Muscle layer of duodenum (tissue), 2 donors: Measurements from ENCODE around the gene COX7B2.

ENCODE experiments used
- H3K27ac ChIP-seq: one replicate; pipeline ENCODE4 v1.7.0; 2013; ENCODE audit warnings: mild to moderate bottlenecking, low read length
- H3K27me3 ChIP-seq: one replicate; pipeline ENCODE4 v1.7.0; 2013; ENCODE audit warnings: low read depth, mild to moderate bottlenecking, control low read depth, low read length
- H3K36me3 ChIP-seq, 2 donors: one replicate each; pipeline ENCODE4 v1.7.0; 2013; ENCODE audit warnings: low read length in 2 of 2, control low read depth in 1 of 2, mild to moderate bottlenecking in 1 of 2; ENCODE audit not compliant: insufficient read depth in 2 of 2, control insufficient read depth in 1 of 2
- H3K4me1 ChIP-seq, 2 donors: one replicate each; pipeline ENCODE4 v1.7.0; 2013; ENCODE audit warnings: low read length in 2 of 2, mild to moderate bottlenecking in 2 of 2, control low read depth in 1 of 2, moderate library complexity in 1 of 2; ENCODE audit not compliant: insufficient read depth in 2 of 2, control insufficient read depth in 1 of 2
- H3K4me3 ChIP-seq, 2 donors: one replicate each; pipeline ENCODE4 v1.7.0; 2013; ENCODE audit warnings: low read length in 2 of 2, low read depth in 1 of 2, mild to moderate bottlenecking in 1 of 2
- H3K9me3 ChIP-seq, 2 donors: one replicate each; pipeline ENCODE4 v1.7.0; 2013; ENCODE audit warnings: low read length in 2 of 2, control low read depth in 1 of 2, mild to moderate bottlenecking in 1 of 2; ENCODE audit not compliant: control insufficient read depth in 1 of 2
- donor health status: healthy.

COX7B2 gene

GRCh38 chr4:46937493-46937892 is 28.4 kb upstream of the COX7B2 start:
- Histone ChIP-seq H3K4me1 (no peaks in the 10 kb centered on the region), H3K4me3 (no peak overlapping the region), H3K27me3 (no peaks in the 10 kb centered on the region), H3K36me3 (no peaks in the 10 kb centered on the region), H3K9me3 (no peaks in the 10 kb centered on the region), H3K27ac (no peak overlapping the region)

GRCh38 chr4:46934726-46935125 is 25.7 kb upstream of the COX7B2 start:
- H3K36me3 ChIP-seq, result no peaks in the 10 kb centered on the region
- no peaks in the 10 kb centered on the region for H3K4me1 ChIP-seq
- no peaks in the 10 kb centered on the region for H3K27me3 ChIP-seq
- H3K27ac ChIP-seq, result no peak overlapping the region
- no peaks in the 10 kb centered on the region for H3K9me3 ChIP-seq
- no peak overlapping the region for H3K4me3 ChIP-seq

GRCh38 chr4:46933686-46934085 is 24.6 kb upstream of the COX7B2 start:
- Histone ChIP-seq H3K4me1 (no peaks in the 10 kb centered on the region), H3K4me3 (no peak overlapping the region), H3K27me3 (no peaks in the 10 kb centered on the region), H3K36me3 (no peaks in the 10 kb centered on the region), H3K27ac (no peak overlapping the region), H3K9me3 (no peaks in the 10 kb centered on the region)

GRCh38 chr4:46931981-46932380 is 22.9 kb upstream of the COX7B2 start:
- Histone ChIP-seq H3K4me1 (no peaks in the 10 kb centered on the region), H3K9me3 (no peaks in the 10 kb centered on the region), H3K27ac (no peak overlapping the region), H3K27me3 (no peaks in the 10 kb centered on the region), H3K4me3 (no peak overlapping the region), H3K36me3 (no peaks in the 10 kb centered on the region)

GRCh38 chr4:46930891-46931290 is 21.8 kb upstream of the COX7B2 start:
- Histone ChIP-seq H3K4me3 (no peak overlapping the region), H3K9me3 (no peaks in the 10 kb centered on the region), H3K27me3 (no peaks in the 10 kb centered on the region), H3K4me1 (no peaks in the 10 kb centered on the region), H3K27ac (no peak overlapping the region), H3K36me3 (no peaks in the 10 kb centered on the region)

GRCh38 chr4:46927201-46927600 is 18.2 kb upstream of the COX7B2 start:
- no peaks in the 10 kb centered on the region for H3K27me3 ChIP-seq
- H3K36me3 ChIP-seq, result no peaks in the 10 kb centered on the region
- no peaks in the 10 kb centered on the region for H3K9me3 ChIP-seq
- no peak overlapping the region for H3K4me3 ChIP-seq
- no peak overlapping the region for H3K27ac ChIP-seq
- no peaks in the 10 kb centered on the region for H3K4me1 ChIP-seq

GRCh38 chr4:46924789-46925529 is 15.9 kb upstream of the COX7B2 start:
- Histone ChIP-seq H3K9me3 (no peaks in the 10 kb centered on the region), H3K4me3 (no peak overlapping the region), H3K27ac (no peak overlapping the region), H3K27me3 (no peaks in the 10 kb centered on the region), H3K4me1 (no peaks in the 10 kb centered on the region), H3K36me3 (no peaks in the 10 kb centered on the region)

- H3K27me3 ChIP-seq, result no peaks in the 10 kb centered on the region
- H3K27ac ChIP-seq, result no peak overlapping the region
- H3K9me3 ChIP-seq, result no peaks in the 10 kb centered on the region
- no peaks in the 10 kb centered on the region for H3K36me3 ChIP-seq
- no peak overlapping the region for H3K4me3 ChIP-seq
- H3K4me1 ChIP-seq, result no peaks in the 10 kb centered on the region
These were observed 13.2 kb upstream of the COX7B2 start for GRCh38 chr4:46922205-46922604.

GRCh38 chr4:46908148-46908547 is 897 bp downstream of the COX7B2 start:
- no peak overlapping the region for H3K27ac ChIP-seq
- H3K36me3 ChIP-seq, result no peaks in the 10 kb centered on the region
- no peaks in the 10 kb centered on the region for H3K4me1 ChIP-seq
- no peaks in the 10 kb centered on the region for H3K9me3 ChIP-seq
- H3K27me3 ChIP-seq, result no peaks in the 10 kb centered on the region
- no peak overlapping the region for H3K4me3 ChIP-seq

- Histone ChIP-seq H3K27ac (no peak overlapping the region), H3K4me3 (no peak overlapping the region), H3K4me1 (no peaks in the 10 kb centered on the region), H3K36me3 (no peaks in the 10 kb centered on the region), H3K9me3 (no peaks in the 10 kb centered on the region), H3K27me3 (no peaks in the 10 kb centered on the region)
These were observed 9.0 kb downstream of the COX7B2 start for GRCh38 chr4:46900082-46900481.

- Histone ChIP-seq H3K4me1 (no peaks in the 10 kb centered on the region), H3K9me3 (no peaks in the 10 kb centered on the region), H3K27me3 (no peaks in the 10 kb centered on the region), H3K4me3 (no peak overlapping the region), H3K27ac (no peak overlapping the region), H3K36me3 (no peaks in the 10 kb centered on the region)
These were observed 14.2 kb downstream of the COX7B2 start for GRCh38 chr4:46894826-46895225.

- H3K36me3 ChIP-seq, result no peaks in the 10 kb centered on the region
- no peaks in the 10 kb centered on the region for H3K27me3 ChIP-seq
- H3K4me1 ChIP-seq, result no peaks in the 10 kb centered on the region
- no peak overlapping the region for H3K4me3 ChIP-seq
- H3K9me3 ChIP-seq, result no peaks in the 10 kb centered on the region
- H3K27ac ChIP-seq, result no peak overlapping the region
These were observed 19.0 kb downstream of the COX7B2 start for GRCh38 chr4:46890056-46890455.
